H9 (cell line): ENCODE measurements around the gene GALNT9. TPM values are rescaled to one million over a fixed set of nuclear protein-coding genes. Genes with fewer than 3 reads are reported as not detected.

Experiments
- DNase-seq: peaks from one replicate; pipeline ENCODE4 v3.0.0-alpha.2; 2017
- H2AFZ ChIP-seq: one replicate; pipeline ENCODE4 v1.6.1; 2013; ENCODE audit warnings: mild to moderate bottlenecking, low read length, control low read depth, moderate library complexity
- H2AK5ac ChIP-seq: 2 replicates; pipeline ENCODE4 v1.6.1; 2013; ENCODE audit warnings: low read length, control low read depth, mixed read lengths; ENCODE audit not compliant: insufficient read length
- H2BK120ac ChIP-seq: one replicate; pipeline ENCODE4 v1.6.1; 2013; ENCODE audit warnings: low read depth, mild to moderate bottlenecking, low read length, control low read depth, inconsistent platforms; ENCODE audit not compliant: poor library complexity, severe bottlenecking
- H2BK12ac ChIP-seq: 2 replicates; pipeline ENCODE4 v1.6.1; 2013; ENCODE audit warnings: low read length, control low read depth, mixed read lengths, low read depth; ENCODE audit not compliant: insufficient read length
- H2BK15ac ChIP-seq: 2 replicates; pipeline ENCODE4 v1.6.1; 2013; ENCODE audit warnings: low read depth, low read length, control low read depth
- H2BK20ac ChIP-seq: one replicate; pipeline ENCODE4 v1.6.1; 2013; ENCODE audit warnings: low read depth, mild to moderate bottlenecking, low read length, control low read depth, inconsistent platforms; ENCODE audit not compliant: poor library complexity, severe bottlenecking
- H2BK5ac ChIP-seq: 2 replicates; pipeline ENCODE4 v1.6.1; 2013; ENCODE audit warnings: low read length, control low read depth, mixed read lengths; ENCODE audit not compliant: insufficient read length
- H3K14ac ChIP-seq: 2 replicates; pipeline ENCODE4 v1.6.1; 2013; ENCODE audit warnings: low read length, control low read depth; ENCODE audit not compliant: insufficient read depth
- H3K18ac ChIP-seq: 2 replicates; pipeline ENCODE4 v1.6.1; 2013; ENCODE audit warnings: low read depth, mild to moderate bottlenecking, mixed read lengths, low read length, control low read depth; ENCODE audit not compliant: insufficient read length
- H3K23ac ChIP-seq: 2 replicates; pipeline ENCODE4 v1.6.1; 2013; ENCODE audit warnings: low read length, control low read depth, mixed read lengths, low read depth; ENCODE audit not compliant: insufficient read length
- H3K23me2 ChIP-seq: 2 replicates; pipeline ENCODE4 v1.6.1; 2013; ENCODE audit warnings: low read depth, mild to moderate bottlenecking, mixed read lengths, low read length, control low read depth; ENCODE audit not compliant: insufficient read length, poor library complexity, severe bottlenecking
- H3K27ac ChIP-seq: 2 replicates; pipeline ENCODE4 v1.5.1; 2013; ENCODE audit warnings: low read length, control low read depth, mixed read lengths, low read depth; ENCODE audit not compliant: insufficient read length
- H3K27me3 ChIP-seq: 2 replicates; pipeline ENCODE4 v1.6.1; 2013; ENCODE audit warnings: low read length, control low read depth, inconsistent platforms; ENCODE audit not compliant: insufficient read depth
- H3K4ac ChIP-seq: 2 replicates; pipeline ENCODE4 v1.6.1; 2013; ENCODE audit warnings: low read depth, mild to moderate bottlenecking, control low read depth, inconsistent platforms, low read length, moderate library complexity
- H3K4me1 ChIP-seq: 2 replicates; pipeline ENCODE4 v1.6.1; 2013; ENCODE audit warnings: low read length, control low read depth, inconsistent platforms; ENCODE audit not compliant: insufficient read depth
- H3K4me2 ChIP-seq: 2 replicates; pipeline ENCODE4 v1.6.1; 2013; ENCODE audit warnings: low read length, control low read depth, mixed read lengths; ENCODE audit not compliant: insufficient read length, insufficient read depth
- H3K56ac ChIP-seq: 2 replicates; pipeline ENCODE4 v1.6.1; 2013; ENCODE audit warnings: low read depth, mild to moderate bottlenecking, mixed read lengths, low read length, control low read depth; ENCODE audit not compliant: insufficient read length
- H3K79me1 ChIP-seq: 2 replicates; pipeline ENCODE4 v1.6.1; 2013; ENCODE audit warnings: low read depth, mild to moderate bottlenecking, moderate library complexity, low read length, control low read depth, inconsistent platforms; ENCODE audit not compliant: insufficient read depth, poor library complexity, severe bottlenecking
- H3K79me2 ChIP-seq: 2 replicates; pipeline ENCODE4 v1.6.1; 2013; ENCODE audit warnings: low read length, control low read depth, inconsistent platforms; ENCODE audit not compliant: insufficient read depth
- H3K9ac ChIP-seq: 2 replicates; pipeline ENCODE4 v1.6.1; 2013; ENCODE audit warnings: low read length, control low read depth, mixed read lengths; ENCODE audit not compliant: insufficient read length; ENCODE audit errors: extremely low read depth
- H3K9me3 ChIP-seq: one replicate; pipeline ENCODE4 v1.6.1; 2013; ENCODE audit warnings: low read depth, low read length, inconsistent platforms; ENCODE audit not compliant: control insufficient read depth
- H3T11ph ChIP-seq: one replicate; pipeline ENCODE4 v1.6.1; 2013; ENCODE audit warnings: mild to moderate bottlenecking, low read length, control low read depth, inconsistent platforms
- H4K20me1 ChIP-seq: one replicate; pipeline ENCODE4 v1.6.1; 2013; ENCODE audit not compliant: control insufficient read depth, insufficient read length, insufficient read depth
- H4K5ac ChIP-seq: 2 replicates; pipeline ENCODE4 v1.6.1; 2013; ENCODE audit warnings: low read depth, mild to moderate bottlenecking, mixed read lengths, low read length, control low read depth; ENCODE audit not compliant: insufficient read length
- H4K8ac ChIP-seq: replicated peaks from 2 replicates; pipeline ENCODE4 v1.6.1; 2013; ENCODE audit warnings: low read length, control low read depth, mixed read lengths, low read depth; ENCODE audit not compliant: insufficient read length
- H4K91ac ChIP-seq: 2 replicates; pipeline ENCODE4 v1.6.1; 2013; ENCODE audit warnings: low read depth, mild to moderate bottlenecking, moderate library complexity, mixed read lengths, low read length, control low read depth; ENCODE audit not compliant: insufficient read length
- H3K27ac Mint-ChIP-seq, 3 experiments: 2 replicates in 2 of 3; 3 replicates in 1 of 3; pipeline ENCODE4 v1.8.0; 2020 to 2021; ENCODE audit warnings: mixed read lengths in 3 of 3, mild to moderate bottlenecking in 1 of 3, moderate library complexity in 1 of 3
- H3K27me3 Mint-ChIP-seq: 2 replicates; pipeline ENCODE4 v1.8.0; 2021; ENCODE audit warnings: low read depth, mild to moderate bottlenecking, moderate library complexity, mixed read lengths
- H3K36me3 Mint-ChIP-seq, 3 experiments: 2 replicates in 2 of 3; 3 replicates in 1 of 3; pipeline ENCODE4 v1.8.0; 2020 to 2021; ENCODE audit warnings: low read depth in 3 of 3, mixed read lengths in 3 of 3; ENCODE audit not compliant: insufficient read depth in 1 of 3
- H3K4me1 Mint-ChIP-seq, 2 experiments: 2 replicates each; pipeline ENCODE4 v1.8.0; 2020; ENCODE audit warnings: mixed read lengths in 2 of 2
- H3K4me3 Mint-ChIP-seq, 2 experiments: 2 replicates in 1 of 2; 3 replicates in 1 of 2; pipeline ENCODE4 v1.8.0; 2020 to 2021; ENCODE audit warnings: mild to moderate bottlenecking in 2 of 2, mixed read lengths in 2 of 2, moderate library complexity in 1 of 2
- H3K9me3 Mint-ChIP-seq, 2 experiments: 2 replicates in 1 of 2; 3 replicates in 1 of 2; pipeline ENCODE4 v1.8.0; 2020; ENCODE audit warnings: mild to moderate bottlenecking in 2 of 2, mixed read lengths in 2 of 2, moderate library complexity in 1 of 2
- WGBS: extraction: QIAGEN DNeasy Blood & Tissue Kit; methylation state at CpG from one replicate; pipeline ENCODE4 v1.1.7; 2013; ENCODE audit warnings: missing lambda C conversion rate, low lambda C conversion rate, mixed read lengths; ENCODE audit not compliant: insufficient read length; ENCODE audit errors: extremely low coverage; 5-methylcytosine and 5-hydroxymethylcytosine counted together
- total RNA-seq: library from RNA; stranded (reverse); gene quantifications from 2 replicates; pipeline ENCODE4 v1.2.1, GENCODE V29; 2021
- TF ChIP-seq, protein P1 (sequence below): fragments of 200-600 bp; sonication (generic); conservative IDR thresholded peaks from 3 replicates; pipeline ENCODE4 v1.8.0; 2021; ENCODE audit warnings: antibody characterized with exemption, mild to moderate bottlenecking

Gene GALNT9
- total RNA-seq, 1 experiment from 2014 or later, result 0.35 TPM

DNA sequence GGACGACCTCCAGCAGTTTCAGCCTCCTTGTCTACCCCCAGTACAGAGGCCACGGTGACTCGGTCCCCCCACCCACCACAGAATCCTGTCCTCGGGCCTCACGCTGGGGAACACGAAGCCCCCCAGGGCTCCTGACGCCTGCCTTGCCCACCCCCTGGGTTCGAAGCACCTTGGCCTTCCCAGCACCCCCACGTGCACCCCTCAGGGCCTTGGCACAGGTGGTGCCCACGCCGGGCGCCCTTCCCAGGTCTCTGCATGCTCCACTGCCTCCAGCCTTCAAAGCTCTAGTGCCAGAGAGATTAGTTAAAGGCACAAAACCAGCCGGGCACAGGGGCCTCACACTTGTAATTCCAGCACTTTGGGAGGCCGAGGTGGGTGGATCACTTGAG lies 123.3 kb downstream of the GALNT9 start:
- Histone ChIP-seq H3K9me3 (no peaks in the 10 kb centered on the region), H3K4me2 (no peak overlapping the region), H3K56ac (no peak overlapping the region), H3K23me2 (no peaks in the 10 kb centered on the region), H2BK12ac (no peak overlapping the region), H4K91ac (no peak overlapping the region), H3K9ac (no peak overlapping the region), H3K27ac (no peak overlapping the region), H3K14ac (no peak overlapping the region; the same call in 1 of the 2 replicates), H4K5ac (no peak overlapping the region), H3K27me3 (peaks cover 8% of the 10 kb centered on the region; the same call in 1 of the 2 replicates), H2AK5ac (no peak overlapping the region), H3K79me2 (no peaks in the 10 kb centered on the region), H3K4ac (no peak overlapping the region), H3K18ac (no peak overlapping the region), H4K8ac (no peak overlapping the region), H4K20me1 (no peaks in the 10 kb centered on the region), H2BK15ac (no peak overlapping the region), H2BK5ac (no peak overlapping the region), H3T11ph (no peak overlapping the region), H2AFZ (no peak overlapping the region), H3K23ac (no peak overlapping the region), H3K79me1 (no peaks in the 10 kb centered on the region), H2BK20ac (no peak overlapping the region), H3K4me1 (no peaks in the 10 kb centered on the region), H2BK120ac (no peak overlapping the region)
- WGBS, result no CpG with 5 or more reads among the region's 14 CpGs
- Mint-ChIP-seq H3K4me1 (no peaks in the 10 kb centered on the region; a peak in 1 of 4 replicates), H3K36me3 (no peaks in the 10 kb centered on the region), H3K27ac (no peak overlapping the region), H3K27me3 (peaks cover 88% of the 10 kb centered on the region), H3K4me3 (no peak overlapping the region; a peak in 1 of 5 replicates), H3K9me3 (peaks cover 2 to 4% of the 10 kb centered on the region in 2 experiments; a peak in 2 of 5 replicates)
- TF ChIP-seq, protein P1, sequence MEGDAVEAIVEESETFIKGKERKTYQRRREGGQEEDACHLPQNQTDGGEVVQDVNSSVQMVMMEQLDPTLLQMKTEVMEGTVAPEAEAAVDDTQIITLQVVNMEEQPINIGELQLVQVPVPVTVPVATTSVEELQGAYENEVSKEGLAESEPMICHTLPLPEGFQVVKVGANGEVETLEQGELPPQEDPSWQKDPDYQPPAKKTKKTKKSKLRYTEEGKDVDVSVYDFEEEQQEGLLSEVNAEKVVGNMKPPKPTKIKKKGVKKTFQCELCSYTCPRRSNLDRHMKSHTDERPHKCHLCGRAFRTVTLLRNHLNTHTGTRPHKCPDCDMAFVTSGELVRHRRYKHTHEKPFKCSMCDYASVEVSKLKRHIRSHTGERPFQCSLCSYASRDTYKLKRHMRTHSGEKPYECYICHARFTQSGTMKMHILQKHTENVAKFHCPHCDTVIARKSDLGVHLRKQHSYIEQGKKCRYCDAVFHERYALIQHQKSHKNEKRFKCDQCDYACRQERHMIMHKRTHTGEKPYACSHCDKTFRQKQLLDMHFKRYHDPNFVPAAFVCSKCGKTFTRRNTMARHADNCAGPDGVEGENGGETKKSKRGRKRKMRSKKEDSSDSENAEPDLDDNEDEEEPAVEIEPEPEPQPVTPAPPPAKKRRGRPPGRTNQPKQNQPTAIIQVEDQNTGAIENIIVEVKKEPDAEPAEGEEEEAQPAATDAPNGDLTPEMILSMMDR, result no peak
- DNase-seq, result no peak
